Measurements from ENCODE around the gene PPP1R14B. TPM values are rescaled to one million over a fixed set of nuclear protein-coding genes. Genes with fewer than 3 reads are reported as not detected.
A peak's percentile ranks its signal among the peaks of the same experiment; 100 is the strongest.

PPP1R14B gene
- 123 TPM for total RNA-seq
- long read RNA-seq, transcript PPP1R14B-201 (4 exons, 982 nt), result major isoform, 116 of 120 reads
- long read RNA-seq, partial matches to known transcripts, result 0 of 120 reads
- long read RNA-seq, other reads (novel, unspliced or antisense), result 4 of 120 reads

- peak; percentile 94 for DNase-seq
- peak; percentile 80 for ATAC-seq (ENCODE audit: poor library complexity)
- intact Hi-C loops (cut with DNase I), result no loop called here
Observed at GRCh38 chr11:64246871-64247728, at the start of gene PPP1R14B. Gene PPP1R14B, minus strand, starts transcription at chr11:64246943. Its CDS starts 270 bp downstream, at chr11:64246673.

- ATAC-seq (ENCODE audit: poor library complexity) (no peak), DNase-seq (no peak)
- intact Hi-C loops (cut with DNase I), result no loop called here
Observed at GRCh38 chr11:64296236-64296635, 49.5 kb upstream of the PPP1R14B start.

GRCh38 chr11:64295760-64296159 lies 49.0 kb upstream of the PPP1R14B start:
- ATAC-seq (ENCODE audit: poor library complexity) (no peak), DNase-seq (no peak)
- intact Hi-C loops (cut with DNase I), result no loop called here

GRCh38 chr11:64294774-64295173 lies 48.0 kb upstream of the PPP1R14B start:
- no peak for ATAC-seq (ENCODE audit: poor library complexity)
- no peak for DNase-seq
- intact Hi-C loops (cut with DNase I), result no loop called here

- DNase-seq (no peak), ATAC-seq (ENCODE audit: poor library complexity) (no peak)
- intact Hi-C loops (cut with DNase I), result no loop called here
Observed at GRCh38 chr11:64292460-64293254, 45.9 kb upstream of the PPP1R14B start.

GRCh38 chr11:64291752-64292459 lies 45.2 kb upstream of the PPP1R14B start:
- intact Hi-C loops (cut with DNase I), result no loop called here
- peak; percentile 19 for ATAC-seq (ENCODE audit: poor library complexity)
- DNase-seq, result no peak

GRCh38 chr11:64291262-64291751 lies 44.6 kb upstream of the PPP1R14B start, which contains the start of gene KCNK4:
Gene KCNK4, plus strand, starts transcription at chr11:64291302. Its CDS starts 1,717 bp downstream, at chr11:64293019.
- intact Hi-C loops (cut with DNase I), result no loop called here
- DNase-seq (no peak), ATAC-seq (ENCODE audit: poor library complexity) (no peak)

- DNase-seq (no peak), ATAC-seq (ENCODE audit: poor library complexity) (no peak)
- intact Hi-C loops (cut with DNase I), result no loop called here
Observed at GRCh38 chr11:64290352-64291261, 43.9 kb upstream of the PPP1R14B start.

- intact Hi-C loops (cut with DNase I), result no loop called here
- DNase-seq (no peak), ATAC-seq (ENCODE audit: poor library complexity) (no peak)
Observed at GRCh38 chr11:64289002-64289564, 42.3 kb upstream of the PPP1R14B start.

GRCh38 chr11:64288353-64288750 lies 41.6 kb upstream of the PPP1R14B start:
- ATAC-seq (ENCODE audit: poor library complexity) (no peak), DNase-seq (no peak)
- intact Hi-C loops (cut with DNase I), result no loop called here

- DNase-seq, result no peak
- intact Hi-C loops (cut with DNase I), result no loop called here
- ATAC-seq (ENCODE audit: poor library complexity), result no peak
Observed at GRCh38 chr11:64287676-64288352, 41.1 kb upstream of the PPP1R14B start.

GRCh38 chr11:64286801-64287159 lies 40.0 kb upstream of the PPP1R14B start:
- no peak for DNase-seq
- no peak for ATAC-seq (ENCODE audit: poor library complexity)
- intact Hi-C loops (cut with DNase I), result no loop called here

- no peak for DNase-seq
- ATAC-seq (ENCODE audit: poor library complexity), result no peak
- intact Hi-C loops (cut with DNase I), result loop anchor here (2.0 kb wide), 1 partner anchor 15 kb away; no protein-coding TSS in a partner anchor
Observed at GRCh38 chr11:64285885-64286800, 39.4 kb upstream of the PPP1R14B start.

- intact Hi-C loops (cut with DNase I), result loop anchor here (2.0 kb wide), 1 partner anchor 14 kb away; no protein-coding TSS in a partner anchor
Observed at GRCh38 chr11:64284962-64285884, 38.5 kb upstream of the PPP1R14B start, which contains the start of gene GPR137. Gene GPR137, plus strand, starts transcription at chr11:64285848. Its CDS starts 677 bp downstream, at chr11:64286525.

More at GRCh38 chr11:64284962-64285884, 38.5 kb upstream of the PPP1R14B start, which contains the start of gene GPR137:
- DNase-seq, result peak; percentile 93
- peak; percentile 82 for ATAC-seq (ENCODE audit: poor library complexity)
